Measurements from ENCODE around the gene CBR1. TPM values are rescaled to one million over a fixed set of nuclear protein-coding genes. Genes with fewer than 3 reads are reported as not detected.

Gene CBR1
- total and polyA plus RNA-seq, 8 donors = 79.9 to 372 (median 155) TPM

GRCh38 chr21:36041910-36042309, 27.9 kb upstream of the CBR1 start:
- no peak for DNase-seq
- intact Hi-C loops (cut with DNase I; ENCODE audit: low total_unique reads) = no loop called here

GRCh38 chr21:36044056-36044455, 25.8 kb upstream of the CBR1 start:
- intact Hi-C loops (cut with DNase I; ENCODE audit: low total_unique reads) = no loop called here

More at GRCh38 chr21:36041910-36042309, 27.9 kb upstream of the CBR1 start:
- H3K27ac ChIP-seq = no peak overlapping the region
- H3K4me3 ChIP-seq = no peak overlapping the region
- H3K36me3 ChIP-seq = peaks cover 67 to 98% (median 97%) of the 10 kb centered on the region in 4 donors
- TF ChIP-seq POLR2A (IDR thresholded peaks at IDR 0.05) (no peak), CTCF (IDR thresholded peaks at IDR 0.05) (no peak), EP300 (IDR thresholded peaks at IDR 0.05) (no peak), POLR2AphosphoS5 (IDR thresholded peaks at IDR 0.05) (no peak)
- WGBS, 5 donors = 50 to 84% (median 77%) methylated on average over 1 of the region's 1 CpG
- no peaks in the 10 kb centered on the region for H3K27me3 ChIP-seq
- no peaks in the 10 kb centered on the region for H3K4me1 ChIP-seq
- no peaks in the 10 kb centered on the region for H3K9me3 ChIP-seq

GRCh38 chr21:36045993-36046392, 23.8 kb upstream of the CBR1 start:
- no peak for TF ChIP-seq CTCF (IDR thresholded peaks at IDR 0.05)
- no peak for TF ChIP-seq POLR2AphosphoS5 (IDR thresholded peaks at IDR 0.05)
- no peak for TF ChIP-seq EP300 (IDR thresholded peaks at IDR 0.05)
- TF ChIP-seq POLR2A (IDR thresholded peaks at IDR 0.05) = no peak
- no peak for DNase-seq
- no peaks in the 10 kb centered on the region for H3K4me1 ChIP-seq
- peaks cover 61 to 100% (median 98%) of the 10 kb centered on the region in 4 donors for H3K36me3 ChIP-seq
- no peaks in the 10 kb centered on the region for H3K27me3 ChIP-seq
- no peak overlapping the region for H3K27ac ChIP-seq
- 53 to 83% (median 78%) methylated on average over 1 of the region's 1 CpG for WGBS, 5 donors
- H3K9me3 ChIP-seq = no peaks in the 10 kb centered on the region
- no peak overlapping the region for H3K4me3 ChIP-seq
- intact Hi-C loops (cut with DNase I; ENCODE audit: low total_unique reads) = no loop called here

More at GRCh38 chr21:36044056-36044455, 25.8 kb upstream of the CBR1 start:
- Histone ChIP-seq H3K4me1 (no peaks in the 10 kb centered on the region), H3K36me3 (peaks cover 69 to 98% (median 97%) of the 10 kb centered on the region in 4 donors), H3K9me3 (no peaks in the 10 kb centered on the region), H3K27ac (no peak overlapping the region), H3K4me3 (no peak overlapping the region), H3K27me3 (no peaks in the 10 kb centered on the region)
- TF ChIP-seq POLR2AphosphoS5 (IDR thresholded peaks at IDR 0.05) = no peak
- TF ChIP-seq POLR2A (IDR thresholded peaks at IDR 0.05) = no peak
- no peak for TF ChIP-seq EP300 (IDR thresholded peaks at IDR 0.05)
- no peak for TF ChIP-seq CTCF (IDR thresholded peaks at IDR 0.05)
- DNase-seq = no peak
- WGBS, 5 donors = 67 to 78% (median 73%) methylated on average over 10 of the region's 10 CpGs

- no peak overlapping the region for H3K27ac ChIP-seq
- no peak for TF ChIP-seq POLR2A (IDR thresholded peaks at IDR 0.05)
- no peak for TF ChIP-seq CTCF (IDR thresholded peaks at IDR 0.05)
- TF ChIP-seq EP300 (IDR thresholded peaks at IDR 0.05) = no peak
- no peak for TF ChIP-seq POLR2AphosphoS5 (IDR thresholded peaks at IDR 0.05)
- DNase-seq = no peak
- no peaks in the 10 kb centered on the region for H3K27me3 ChIP-seq
- H3K4me3 ChIP-seq = no peak overlapping the region
- 77 to 89% (median 84%) methylated on average over 7 of the region's 7 CpGs for WGBS, 5 donors
- intact Hi-C loops (cut with DNase I; ENCODE audit: low total_unique reads) = no loop called here
- no peaks in the 10 kb centered on the region for H3K4me1 ChIP-seq
- H3K36me3 ChIP-seq = peaks cover 56 to 99% (median 98%) of the 10 kb centered on the region in 4 donors
- no peaks in the 10 kb centered on the region for H3K9me3 ChIP-seq
Observed at GRCh38 chr21:36047139-36047538, 22.7 kb upstream of the CBR1 start.

All from stomach (tissue), 9 donors.